K562 (cell line): ENCODE data around the gene UTRN. TPM values are rescaled to one million over a fixed set of nuclear protein-coding genes. Genes with fewer than 3 reads are reported as not detected.

Experiments
- ATAC-seq: fragments of 200-7000 bp; cut with Tn5 transposase; 3 replicates; pipeline ENCODE4 v1.9.1; 2020; ENCODE audit warnings: moderate library complexity
- BruUV-seq: library from RNA; stranded (reverse); fragments of 400-500 nt; replicated peaks from 2 replicates; lab custom pipeline; 2021; lab: Mats Ljungman, UMichigan
- CTCF ChIA-PET: fragments of 300-600 bp; formaldehyde crosslinking; extraction: SDS; loops from one replicate; lab custom pipeline; 2021; ENCODE audit warnings: low intra/inter-chr PET ratio; lab: Yijun Ruan, JAX
- POLR2A ChIA-PET: fragments of 300-600, 350-650 bp; sonication (Branson Sonifier 250); formaldehyde crosslinking; extraction: SDS; loops from one replicate; lab custom pipeline; 2021; ENCODE audit warnings: antibody characterized with exemption, inconsistent platforms; lab: Yijun Ruan, JAX
- DNase-seq, 4 experiments: peaks; one replicate each; pipeline versions ENCODE4 v3.0.0 to v3.0.0-alpha.2; 2011 to 2018; ENCODE audit warnings: low spot score in 3 of 4, mixed read lengths in 3 of 4; ENCODE audit errors: extremely low read depth in 1 of 4
- FAIRE-seq: peaks from 2 replicates; lab custom pipeline; 2011; peaks lifted over from hg19 to GRCh38; lab: Jason Lieb, UNC
- H2AFZ ChIP-seq: 2 replicates; pipeline ENCODE4 v1.6.0; 2011; ENCODE audit warnings: low read depth, low read length, control low read depth, inconsistent platforms
- H3K27ac ChIP-seq: fragments of 200-600 bp; 3 replicates; pipeline ENCODE4 v1.8.0; 2011; ENCODE audit warnings: low read depth, mild to moderate bottlenecking, control low read depth, inconsistent platforms, low read length, moderate library complexity, mixed read lengths; ENCODE audit errors: extremely low read depth
- H3K27me3 ChIP-seq, 2 experiments: fragments of 300-600 bp in 1 of 2; 2 replicates in 1 of 2; 3 replicates in 1 of 2; pipeline versions ENCODE4 v1.6.0 to v1.8.0; 2011; ENCODE audit warnings: inconsistent platforms in 2 of 2, low read length in 2 of 2, mild to moderate bottlenecking in 1 of 2, mixed read lengths in 1 of 2, moderate library complexity in 1 of 2; ENCODE audit not compliant: control insufficient read depth in 2 of 2, insufficient read depth in 2 of 2
- H3K36me3 ChIP-seq: fragments of 300-600 bp; 3 replicates; pipeline ENCODE4 v1.8.0; 2011; ENCODE audit warnings: mild to moderate bottlenecking, low read length, inconsistent platforms; ENCODE audit not compliant: control insufficient read depth, insufficient read depth
- H3K4me1 ChIP-seq, 2 experiments: fragments of 200-600 bp in 1 of 2; replicated peaks in 1 of 2; 2 replicates in 1 of 2; 3 replicates in 1 of 2; pipeline versions ENCODE4 v1.5.1 to v1.8.0; 2011; ENCODE audit warnings: inconsistent platforms in 2 of 2, low read length in 2 of 2, mild to moderate bottlenecking in 1 of 2, mixed read lengths in 1 of 2, moderate library complexity in 1 of 2; ENCODE audit not compliant: control insufficient read depth in 2 of 2, insufficient read depth in 2 of 2
- H3K4me2 ChIP-seq: 2 replicates; pipeline ENCODE4 v1.6.1; 2011; ENCODE audit warnings: low read length, control low read depth, inconsistent platforms, mixed read lengths; ENCODE audit not compliant: insufficient read depth
- H3K4me3 ChIP-seq: fragments of 200-600 bp; sonication (generic), shearing (Covaris generic); 2 replicates; pipeline ENCODE4 v1.5.1; 2016; ENCODE audit warnings: control low read depth, inconsistent platforms
- H3K79me2 ChIP-seq: fragments of 200-600 bp; 3 replicates; pipeline ENCODE4 v1.8.0; 2011; ENCODE audit warnings: low read length, inconsistent platforms; ENCODE audit not compliant: control insufficient read depth, insufficient read depth
- H3K9ac ChIP-seq, 2 experiments: 2 replicates each; pipeline versions ENCODE4 v1.6.0 to v1.6.1; 2011; ENCODE audit warnings: low read depth in 2 of 2, low read length in 2 of 2, control low read depth in 1 of 2, inconsistent platforms in 1 of 2, mild to moderate bottlenecking in 1 of 2, mixed read lengths in 1 of 2; ENCODE audit not compliant: insufficient read depth in 1 of 2
- H3K9me1 ChIP-seq: one replicate; pipeline ENCODE4 v1.6.0; 2011; ENCODE audit warnings: inconsistent platforms, mild to moderate bottlenecking, low read length, moderate library complexity; ENCODE audit not compliant: control insufficient read depth, insufficient read depth
- H3K9me3 ChIP-seq: replicated peaks from 2 replicates; pipeline ENCODE4 v1.5.1; 2011; ENCODE audit warnings: low read depth, low read length, inconsistent platforms; ENCODE audit not compliant: control insufficient read depth, insufficient read depth
- H4K20me1 ChIP-seq: replicated peaks from 2 replicates; pipeline ENCODE4 v1.6.1; 2011; ENCODE audit warnings: low read length, inconsistent platforms, mixed read lengths; ENCODE audit not compliant: control insufficient read depth, insufficient read depth
- ETV6 ChIP-seq, 3 experiments: fragments of 150-350 bp in 1 of 3; sonication (generic) in 1 of 3; formaldehyde crosslinking in 1 of 3; IDR thresholded peaks; 2 replicates each; pipeline versions ENCODE4 v1.6.1 to v1.8.0; 2014 to 2022; ENCODE audit warnings: borderline replicate concordance in 2 of 3, low read depth in 2 of 3, antibody characterized with exemption in 1 of 3, low read length in 1 of 3, mild to moderate bottlenecking in 1 of 3, missing genetic modification reagents in 1 of 3
- HES1 ChIP-seq: fragments of 450-650 bp; IDR thresholded peaks from 2 replicates; pipeline ENCODE4 v1.6.1; 2016; ENCODE audit warnings: low read depth, mild to moderate bottlenecking, moderate library complexity
- MAFG ChIP-seq: fragments of 450-650 bp; conservative IDR thresholded peaks from 2 replicates; pipeline ENCODE4 v1.6.1; 2016; ENCODE audit warnings: missing genetic modification characterization, missing compliant biosample characterization
- SNAPC5 ChIP-seq: fragments of 250-450 bp; sonication (Bioruptor Pico); IDR thresholded peaks from 2 replicates; pipeline ENCODE4 v1.8.0; 2021; ENCODE audit warnings: moderate library complexity, mild to moderate bottlenecking, inconsistent platforms
- ZKSCAN3 ChIP-seq: fragments of 250-450 bp; sonication (Bioruptor Pico); IDR thresholded peaks from 2 replicates; pipeline ENCODE4 v1.4.0; 2020
- ZNF174 ChIP-seq: fragments of 250-450 bp; sonication (Bioruptor Pico); IDR thresholded peaks from 2 replicates; pipeline ENCODE4 v1.4.0; 2020; ENCODE audit warnings: mild to moderate bottlenecking
- ZNF23 ChIP-seq: fragments of 250-450 bp; sonication (Bioruptor Pico); IDR thresholded peaks from 2 replicates; pipeline ENCODE4 v1.4.0; 2020; ENCODE audit warnings: mild to moderate bottlenecking
- WGBS: fragments of 100-300 bp; shearing (Covaris generic); methylation state at CpG from one replicate; pipeline ENCODE4 v1.1.6; 2016; ENCODE audit warnings: low coverage, mixed read lengths; ENCODE audit not compliant: insufficient coverage; ENCODE audit errors: missing lambda C conversion rate; 5-methylcytosine and 5-hydroxymethylcytosine counted together
- in situ Hi-C: fragments of 300-500 bp; cut with MboI; formaldehyde crosslinking; loops from 4 replicates; pipeline ENCODE4 v1.15.0; 2018; ENCODE audit warnings: inconsistent platforms, mixed read lengths
- intact Hi-C: fragments of 100-400 bp; cut with micrococcal nuclease; formaldehyde crosslinking; loops from 2 replicates; pipeline ENCODE4 v1.14.2; 2022
- polyA plus RNA-seq, 8 experiments: library from polyadenylated mRNA; depleted of rRNA in 4 of 8; stranded (reverse) in 5 of 8; unstranded in 3 of 8; fragments of >200 nt; fragmentation: Nextera tagmentation in 2 of 8; fragmentation: Illumina TruSeq in 1 of 8; extraction: Ambion mirVana in 2 of 8; extraction: Trizol in 1 of 8; gene quantifications; 2 replicates each; pipeline versions ENCODE4 v1.2.1 to v1.2.3, GENCODE V29; 2011 to 2014; ENCODE audit warnings: inconsistent platforms in 1 of 8, missing spikeins in 1 of 8
- total RNA-seq, 7 experiments: library from RNA; depleted of rRNA in 6 of 7; stranded (reverse); fragments of >200 nt in 6 of 7; fragmentation: Illumina TruSeq in 2 of 7; extraction: Trizol in 2 of 7; gene quantifications; 2 replicates each; pipeline versions ENCODE4 v1.2.1 to v1.2.3, GENCODE V29; 2011 to 2021; ENCODE audit warnings: low replicate concordance in 1 of 7

The UTRN gene
- total and polyA plus RNA-seq, 9 of the 15 experiments (the other 6 are each of a cell fraction or from before 2014, with no cell fraction given), result 0.94 to 22.4 (median 10.0) TPM

GRCh38 chr6:144327081-144327480, 41.9 kb downstream of the UTRN start:
- Histone ChIP-seq H2AFZ (no peak overlapping the region), H3K4me2 (no peak overlapping the region), H3K27me3 (peaks cover 12 to 27% of the 10 kb centered on the region in 2 experiments; a peak in 3 of 5 replicates), H3K36me3 (no peaks in the 10 kb centered on the region), H3K9me3 (no peaks in the 10 kb centered on the region), H3K4me3 (no peak overlapping the region), H3K27ac (no peak overlapping the region), H3K79me2 (no peaks in the 10 kb centered on the region), H3K9me1 (no peaks in the 10 kb centered on the region)
- intact Hi-C loops (no loop called here), in situ Hi-C loops (no loop called here)
- FAIRE-seq, result no peak
- POLR2A ChIA-PET, result interaction anchor here (0.7 to 1.1 kb wide), 2 partner anchors 10 to 133 kb away, joined by 3 to 4 read pairs; no protein-coding TSS in a partner anchor
- WGBS, result 5% methylated on average over 4 of the region's 5 CpGs
- TF ChIP-seq HES1, result no peak
- TF ChIP-seq SNAPC5 (CRISPR knock-in tag), result no peak
- TF ChIP-seq ZKSCAN3 (CRISPR knock-in tag), result no peak
- TF ChIP-seq ZNF23 (CRISPR knock-in tag), result no peak
- TF ChIP-seq MAFG, result no peak
- TF ChIP-seq ZNF174 (CRISPR knock-in tag), result no peak
- no peak for TF ChIP-seq ETV6 (IDR thresholded peaks at IDR 0.05; ENCODE audit: borderline replicate concordance in 1 of 2, low read depth in 2 of 2, low read length in 1 of 2)
- TF ChIP-seq ETV6 (CRISPR knock-in tag; IDR thresholded peaks at IDR 0.05; ENCODE audit: borderline replicate concordance), result no peak
- TF ChIP-seq, all 486 proteins: peak for 0
- CTCF ChIA-PET, result no interaction called here
- Histone ChIP-seq H3K9ac (no peak overlapping the region), H3K4me1 (no peaks in the 10 kb centered on the region; a peak in 1 of 5 replicates), H4K20me1 (no peaks in the 10 kb centered on the region)
- ATAC-seq (no peak), DNase-seq (no peak)
- no TSS peak for BruUV-seq
